HG03175 (cell line): ENCODE results near the gene KRT80.
A peak's percentile ranks its signal among the peaks of the same experiment; 100 is the strongest.

Experiments
- ATAC-seq: cut with Tn5 transposase; IDR thresholded peaks from one replicate; pipeline ENCODE4 v1.9.1; 2021; ENCODE audit warnings: mild to moderate bottlenecking, moderate library complexity; ENCODE audit not compliant: unreplicated experiment

The KRT80 gene

GRCh38 chr12:52156757-52157565 lies 34.9 kb downstream of the KRT80 start:
- ATAC-seq, result peak; percentile 55

- ATAC-seq, result no peak
Measured at GRCh38 chr12:52156311-52156710, 35.5 kb downstream of the KRT80 start.

- ATAC-seq, result no peak
Measured at GRCh38 chr12:52155048-52155868, 36.6 kb downstream of the KRT80 start.

DNA sequence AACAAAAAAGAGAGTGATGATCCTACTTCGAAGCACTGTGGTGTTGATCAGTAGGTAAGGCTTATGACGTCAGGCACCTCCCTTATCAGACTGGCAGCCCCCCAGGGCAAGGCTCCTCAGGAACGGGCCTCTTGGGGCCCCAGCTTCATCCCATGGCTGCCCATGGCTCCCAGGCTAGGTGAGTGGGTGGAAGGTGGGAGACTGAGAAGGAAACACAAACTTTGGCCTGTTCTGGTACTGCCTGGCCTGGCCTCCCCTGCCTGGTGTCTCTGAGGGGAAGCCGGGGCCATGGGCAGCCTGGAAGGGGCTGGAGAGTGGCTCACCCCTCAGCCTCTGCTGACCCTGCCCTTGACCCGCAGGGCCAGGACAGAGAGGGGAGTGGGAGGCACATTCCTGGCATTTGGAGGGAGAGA lies 38.9 kb downstream of the KRT80 start:
- no peak for ATAC-seq

DNA sequence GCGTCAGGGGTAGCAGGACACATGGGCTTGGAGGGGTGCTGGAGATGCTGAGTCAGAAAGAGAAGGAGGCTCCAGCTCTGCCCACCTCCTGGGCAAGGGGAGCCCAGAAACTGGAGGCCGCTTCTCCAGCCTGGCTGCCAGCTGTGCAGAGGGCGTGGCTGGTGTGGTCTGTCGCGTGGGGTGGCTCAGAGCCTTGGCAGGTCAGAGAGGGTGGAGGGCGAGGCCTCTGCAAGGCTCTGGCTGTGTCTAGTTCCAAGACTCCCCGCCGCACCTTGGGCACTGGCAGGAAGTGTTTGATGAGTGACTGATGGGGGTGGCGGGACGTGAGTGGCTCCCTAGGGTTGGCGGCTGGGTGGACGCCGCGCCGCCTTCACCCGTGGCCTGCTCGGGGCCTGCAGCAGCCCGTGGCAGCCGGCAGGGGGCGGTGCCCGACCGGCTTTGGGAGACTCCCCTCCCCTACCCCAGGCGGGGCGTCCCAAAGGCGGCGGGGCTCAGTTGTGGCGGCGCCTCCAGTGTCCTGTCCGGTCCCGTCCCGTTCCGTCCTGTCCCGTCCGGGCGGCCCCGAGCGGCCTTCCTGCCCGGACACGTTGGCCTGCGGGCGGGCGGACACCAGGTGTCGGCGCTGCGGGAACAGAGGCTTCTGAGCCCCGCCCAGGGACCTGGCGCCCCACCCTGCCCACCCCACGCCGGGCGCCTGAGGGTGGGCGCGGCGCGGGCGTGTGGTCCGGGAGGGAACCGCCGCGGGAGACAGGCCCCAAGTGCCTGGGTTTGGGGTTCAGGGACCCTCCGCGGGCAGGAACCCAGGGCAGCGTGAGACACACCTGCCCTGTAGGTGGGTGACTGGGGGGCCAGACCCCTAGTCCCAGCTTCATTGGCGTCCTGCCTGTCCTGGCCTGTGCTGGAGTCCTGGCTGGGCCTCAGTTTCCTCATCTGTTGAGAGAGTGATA lies 39.7 kb downstream of the KRT80 start:
- ATAC-seq, result no peak

- no peak for ATAC-seq
Measured at GRCh38 chr12:52151153-52151836, 40.5 kb downstream of the KRT80 start.

DNA sequence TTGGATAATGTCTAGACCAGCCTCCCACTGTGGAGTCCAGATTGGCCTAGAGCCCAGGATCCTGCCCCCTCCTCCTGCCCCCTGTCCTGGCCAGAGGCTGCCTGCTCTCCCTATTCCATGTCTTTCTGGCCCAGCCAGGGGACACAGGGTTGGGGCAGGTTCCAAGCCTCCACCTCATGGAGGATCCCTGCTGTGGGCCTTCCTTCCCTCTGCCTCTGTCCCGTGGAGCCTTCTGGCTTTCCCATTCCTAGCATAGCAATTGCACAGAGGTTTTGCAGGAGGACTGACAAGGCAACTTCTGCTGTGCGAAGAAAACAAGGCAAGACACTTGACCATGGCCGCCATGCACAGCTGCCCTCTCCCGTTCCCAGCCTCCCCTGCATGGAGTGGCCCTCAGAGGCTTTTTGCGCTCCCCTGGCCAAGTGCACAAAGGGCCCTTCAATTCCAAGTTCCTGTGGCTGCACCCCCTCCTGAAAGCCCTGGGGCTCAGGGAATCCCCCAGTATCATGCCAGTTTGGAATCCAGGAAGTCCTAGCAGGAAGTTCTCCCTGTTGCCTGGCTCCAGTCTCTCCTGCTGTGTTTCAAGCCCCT lies 42.1 kb downstream of the KRT80 start:
- ATAC-seq, result no peak

DNA sequence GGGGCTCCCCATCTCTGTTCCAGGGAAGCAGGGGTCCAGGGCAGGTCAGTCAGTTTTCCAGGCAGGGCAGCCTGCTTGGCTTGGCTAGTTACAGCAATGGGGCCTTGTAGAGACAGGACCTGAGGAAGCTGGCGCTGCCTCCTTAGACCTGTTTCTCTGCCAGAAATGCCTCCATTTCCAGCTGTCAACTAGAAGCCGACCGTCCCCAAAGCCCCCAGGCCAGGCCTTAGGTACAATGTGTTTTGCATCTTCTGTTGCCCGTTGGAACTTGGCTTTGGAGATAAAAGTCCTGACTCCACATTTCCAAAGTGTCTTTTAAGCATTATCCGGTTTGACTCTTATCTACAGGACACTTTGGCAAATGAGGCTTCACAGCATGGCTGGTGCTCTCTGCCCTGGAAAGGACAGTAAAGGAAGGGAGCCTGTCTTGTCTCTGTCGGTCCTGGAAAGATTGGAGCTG lies 42.6 kb downstream of the KRT80 start:
- no peak for ATAC-seq

GRCh38 chr12:52148464-52149181 lies 43.2 kb downstream of the KRT80 start:
- no peak for ATAC-seq

DNA sequence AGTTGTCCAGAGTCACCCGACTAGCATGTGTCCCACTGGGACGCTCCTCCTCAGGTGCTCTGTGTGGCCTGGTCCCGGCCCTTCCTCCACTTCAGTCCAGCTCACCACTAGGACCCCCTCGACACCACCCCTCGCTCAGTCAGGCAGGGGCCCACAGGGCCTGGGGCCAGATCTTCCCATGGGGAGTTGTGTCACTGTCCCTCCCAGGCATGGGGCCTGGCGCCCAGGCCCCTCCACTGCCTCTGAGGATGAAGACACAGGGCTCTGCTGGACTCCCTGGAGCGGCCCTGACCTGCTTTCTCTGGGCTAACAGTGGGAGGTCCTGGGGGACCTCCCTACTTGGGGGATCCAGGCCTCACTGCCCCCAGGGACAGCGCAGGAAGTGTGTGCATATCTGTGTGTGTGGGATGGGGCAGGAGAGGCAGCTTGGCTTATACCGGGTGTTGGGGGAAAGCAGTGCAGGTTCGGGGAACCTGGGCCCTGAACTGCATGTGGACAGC lies 43.8 kb downstream of the KRT80 start:
- no peak for ATAC-seq

DNA sequence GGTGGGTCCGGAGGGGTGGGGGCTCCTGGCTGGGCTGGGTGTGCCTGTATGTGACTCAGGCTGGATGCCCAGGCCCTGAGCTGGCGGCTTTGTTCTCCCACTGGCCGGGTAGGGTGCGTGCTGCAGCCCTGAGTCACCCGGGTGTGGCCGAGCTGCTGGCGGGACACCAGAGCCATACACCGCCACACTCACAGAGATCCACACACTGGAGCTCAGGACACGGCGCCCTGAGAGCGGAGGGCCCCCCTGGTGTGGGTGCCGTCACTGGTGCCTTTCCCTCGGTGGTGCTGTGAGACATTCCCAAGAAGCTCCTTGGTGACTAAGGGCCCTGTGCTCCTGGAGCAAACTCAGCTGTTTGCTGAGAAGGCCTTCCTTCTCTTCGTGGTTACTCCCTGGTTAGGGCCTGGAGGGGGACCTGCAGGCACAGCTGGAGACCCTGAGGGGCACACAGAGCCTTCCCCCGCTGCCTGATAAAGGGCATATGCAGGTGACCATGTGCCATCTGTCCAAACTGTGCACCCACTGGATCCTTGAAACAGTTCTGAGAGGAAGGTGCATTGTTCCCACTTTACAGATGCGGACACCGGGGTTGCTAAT lies 44.3 kb downstream of the KRT80 start:
- no peak for ATAC-seq

GRCh38 chr12:52146822-52147366 lies 44.9 kb downstream of the KRT80 start:
- ATAC-seq, result no peak

DNA sequence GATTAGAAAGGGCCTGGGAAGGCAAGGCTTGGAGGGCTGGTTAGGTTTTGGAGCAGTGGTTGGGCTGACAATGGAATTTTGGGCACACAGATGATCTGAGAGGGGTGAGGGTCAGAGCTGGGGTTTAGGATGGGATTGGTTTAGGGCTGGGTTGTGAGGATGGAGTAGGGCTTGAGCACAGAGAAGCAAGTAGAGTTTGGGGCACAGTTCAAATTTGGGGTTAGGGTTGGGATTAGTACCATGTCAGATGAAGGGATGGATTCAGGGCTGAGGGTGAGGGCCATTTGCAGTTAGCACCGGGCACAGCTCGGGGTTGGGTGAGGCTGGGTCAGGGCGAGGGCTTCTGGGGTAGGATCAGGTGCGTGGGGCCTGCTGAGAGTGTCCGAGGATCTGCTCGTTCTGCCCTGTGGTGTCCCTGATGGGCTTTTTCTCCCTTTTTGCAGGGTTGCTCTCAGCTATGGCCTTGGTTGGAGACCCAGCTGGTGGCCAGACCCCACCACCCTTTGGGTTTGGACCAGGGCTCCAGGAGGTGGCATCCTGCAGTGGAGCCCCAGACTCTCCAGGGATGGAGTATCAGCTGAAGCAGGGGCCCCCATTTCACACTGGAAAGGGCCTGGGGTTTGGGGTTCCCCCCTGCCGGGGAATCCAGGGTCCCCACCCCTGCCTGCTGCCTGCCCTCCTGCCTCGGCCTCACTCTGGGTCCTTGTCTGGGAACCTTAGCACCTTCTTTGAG lies 45.6 kb downstream of the KRT80 start:
- ATAC-seq, result no peak

- no peak for ATAC-seq
Measured at GRCh38 chr12:52145228-52146088, 46.4 kb downstream of the KRT80 start.

- ATAC-seq, result no peak
Measured at GRCh38 chr12:52144512-52145227, 47.1 kb downstream of the KRT80 start.

DNA sequence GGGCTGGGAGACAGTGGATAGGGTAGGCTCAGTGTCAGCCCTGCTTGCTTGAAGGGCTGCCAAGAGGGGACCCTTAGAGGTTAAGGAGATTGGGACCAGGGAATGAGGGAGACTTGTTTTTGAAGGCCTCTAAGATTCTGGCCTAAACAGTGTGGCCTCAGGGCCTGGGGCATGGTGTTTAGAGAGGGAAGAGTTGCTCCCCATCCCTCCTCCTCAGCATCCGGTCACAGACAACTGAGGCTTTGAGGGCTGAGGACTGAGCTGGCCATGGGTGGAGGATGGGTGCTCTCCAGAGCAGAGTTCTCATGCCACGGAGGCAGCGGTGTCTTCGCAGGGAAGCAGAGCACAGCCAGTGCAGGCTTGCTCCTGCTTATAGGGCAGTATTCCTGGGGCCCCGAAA lies 49.4 kb downstream of the KRT80 start:
- ATAC-seq, result no peak
